Measurements from ENCODE around the gene THOC1. TPM values are rescaled to one million over a fixed set of nuclear protein-coding genes. Genes with fewer than 3 reads are reported as not detected.

THOC1 gene
- total RNA-seq, 1 experiment from 2014 or later: 40.6 TPM

- no peak for DNase-seq (ENCODE audit: low spot score)
Measured at GRCh38 chr18:285817-286216, 18.0 kb upstream of the THOC1 start.

- DNase-seq (ENCODE audit: low spot score): no peak
Measured at GRCh38 chr18:275486-275885, 7.6 kb upstream of the THOC1 start.

- no peak for DNase-seq (ENCODE audit: low spot score)
Measured at GRCh38 chr18:274313-274712, 6.5 kb upstream of the THOC1 start.

- DNase-seq (ENCODE audit: low spot score): no peak
Measured at GRCh38 chr18:273525-273924, 5.7 kb upstream of the THOC1 start.

- no peak for DNase-seq (ENCODE audit: low spot score)
Measured at GRCh38 chr18:272650-273049, 4.8 kb upstream of the THOC1 start.

GRCh38 chr18:269480-270095, 1.7 kb upstream of the THOC1 start:
- DNase-seq (ENCODE audit: low spot score): no peak

GRCh38 chr18:267380-267687, 513 bp downstream of the THOC1 start:
- no peak for DNase-seq (ENCODE audit: low spot score)

- no peak for DNase-seq (ENCODE audit: low spot score)
Measured at GRCh38 chr18:261398-262073, 6.3 kb downstream of the THOC1 start.

GRCh38 chr18:260547-260946, 7.3 kb downstream of the THOC1 start:
- no peak for DNase-seq (ENCODE audit: low spot score)

GRCh38 chr18:255171-255570, 12.7 kb downstream of the THOC1 start:
- DNase-seq (ENCODE audit: low spot score): no peak

GRCh38 chr18:253121-253520, 14.7 kb downstream of the THOC1 start:
- no peak for DNase-seq (ENCODE audit: low spot score)

GRCh38 chr18:251572-251971, 16.3 kb downstream of the THOC1 start:
- DNase-seq (ENCODE audit: low spot score): no peak

- no peak for DNase-seq (ENCODE audit: low spot score)
Measured at GRCh38 chr18:250685-251084, 17.2 kb downstream of the THOC1 start.

- DNase-seq (ENCODE audit: low spot score): no peak
Measured at GRCh38 chr18:248053-248452, 19.8 kb downstream of the THOC1 start.

- DNase-seq (ENCODE audit: low spot score): no peak
Measured at GRCh38 chr18:245282-245847, 22.5 kb downstream of the THOC1 start.

- no peak for DNase-seq (ENCODE audit: low spot score)
Measured at GRCh38 chr18:240175-240574, 27.7 kb downstream of the THOC1 start.

GRCh38 chr18:231563-231962, 36.3 kb downstream of the THOC1 start:
- DNase-seq (ENCODE audit: low spot score): no peak

- DNase-seq (ENCODE audit: low spot score): no peak
Measured at GRCh38 chr18:228586-228985, 39.3 kb downstream of the THOC1 start.

- DNase-seq (ENCODE audit: low spot score): no peak
Measured at GRCh38 chr18:227902-228301, 39.9 kb downstream of the THOC1 start.

- no peak for DNase-seq (ENCODE audit: low spot score)
Measured at GRCh38 chr18:227374-227773, 40.5 kb downstream of the THOC1 start.

- DNase-seq (ENCODE audit: low spot score): no peak
Measured at GRCh38 chr18:225745-226144, 42.1 kb downstream of the THOC1 start.

GRCh38 chr18:220708-221107, 47.1 kb downstream of the THOC1 start:
- no peak for DNase-seq (ENCODE audit: low spot score)

GRCh38 chr18:217532-218336, 50.1 kb downstream of the THOC1 start:
- DNase-seq (ENCODE audit: low spot score): no peak

All from HT-29 (cell line).